ENCODE data around the gene ASB11. TPM values are rescaled to one million over a fixed set of nuclear protein-coding genes. Genes with fewer than 3 reads are reported as not detected.

Gene ASB11
- total and polyA plus RNA-seq, 10 of the 15 experiments (the other 5 are each of a cell fraction or from before 2014, with no cell fraction given) = not detected

GRCh38 chrX:15269618-15270521 lies 45.6 kb downstream of the ASB11 start, which contains the start of gene ASB9 (continued):
- TF ChIP-seq ZZZ3 (IDR thresholded peaks at IDR 0.05; ENCODE audit: control insufficient read depth, insufficient read length, low read depth) = no peak
- no peak for TF ChIP-seq SIN3A (IDR thresholded peaks at IDR 0.05; ENCODE audit: low read depth, low read length)
- no peak for TF ChIP-seq SP1 (IDR thresholded peaks at IDR 0.05; ENCODE audit: low read depth, low read length)
- no peak for TF ChIP-seq PAX5 (IDR thresholded peaks at IDR 0.05; ENCODE audit: borderline replicate concordance, low read depth, low read length)
- TF ChIP-seq, protein P1, sequence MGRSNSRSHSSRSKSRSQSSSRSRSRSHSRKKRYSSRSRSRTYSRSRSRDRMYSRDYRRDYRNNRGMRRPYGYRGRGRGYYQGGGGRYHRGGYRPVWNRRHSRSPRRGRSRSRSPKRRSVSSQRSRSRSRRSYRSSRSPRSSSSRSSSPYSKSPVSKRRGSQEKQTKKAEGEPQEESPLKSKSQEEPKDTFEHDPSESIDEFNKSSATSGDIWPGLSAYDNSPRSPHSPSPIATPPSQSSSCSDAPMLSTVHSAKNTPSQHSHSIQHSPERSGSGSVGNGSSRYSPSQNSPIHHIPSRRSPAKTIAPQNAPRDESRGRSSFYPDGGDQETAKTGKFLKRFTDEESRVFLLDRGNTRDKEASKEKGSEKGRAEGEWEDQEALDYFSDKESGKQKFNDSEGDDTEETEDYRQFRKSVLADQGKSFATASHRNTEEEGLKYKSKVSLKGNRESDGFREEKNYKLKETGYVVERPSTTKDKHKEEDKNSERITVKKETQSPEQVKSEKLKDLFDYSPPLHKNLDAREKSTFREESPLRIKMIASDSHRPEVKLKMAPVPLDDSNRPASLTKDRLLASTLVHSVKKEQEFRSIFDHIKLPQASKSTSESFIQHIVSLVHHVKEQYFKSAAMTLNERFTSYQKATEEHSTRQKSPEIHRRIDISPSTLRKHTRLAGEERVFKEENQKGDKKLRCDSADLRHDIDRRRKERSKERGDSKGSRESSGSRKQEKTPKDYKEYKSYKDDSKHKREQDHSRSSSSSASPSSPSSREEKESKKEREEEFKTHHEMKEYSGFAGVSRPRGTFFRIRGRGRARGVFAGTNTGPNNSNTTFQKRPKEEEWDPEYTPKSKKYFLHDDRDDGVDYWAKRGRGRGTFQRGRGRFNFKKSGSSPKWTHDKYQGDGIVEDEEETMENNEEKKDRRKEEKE (IDR thresholded peaks at IDR 0.05) = no peak
- TF ChIP-seq GABPA (IDR thresholded peaks at IDR 0.05; ENCODE audit: low read depth) = no peak
- no peak for TF ChIP-seq RUNX3 (IDR thresholded peaks at IDR 0.05; ENCODE audit: low read length)
- peak; percentile 30 to 71; a peak in 2 of 4 replicates for TF ChIP-seq BHLHE40 (IDR thresholded peaks at IDR 0.05; ENCODE audit: borderline replicate concordance in 1 of 2, low read depth in 2 of 2, low read length in 1 of 2)
- TF ChIP-seq, protein P2, sequence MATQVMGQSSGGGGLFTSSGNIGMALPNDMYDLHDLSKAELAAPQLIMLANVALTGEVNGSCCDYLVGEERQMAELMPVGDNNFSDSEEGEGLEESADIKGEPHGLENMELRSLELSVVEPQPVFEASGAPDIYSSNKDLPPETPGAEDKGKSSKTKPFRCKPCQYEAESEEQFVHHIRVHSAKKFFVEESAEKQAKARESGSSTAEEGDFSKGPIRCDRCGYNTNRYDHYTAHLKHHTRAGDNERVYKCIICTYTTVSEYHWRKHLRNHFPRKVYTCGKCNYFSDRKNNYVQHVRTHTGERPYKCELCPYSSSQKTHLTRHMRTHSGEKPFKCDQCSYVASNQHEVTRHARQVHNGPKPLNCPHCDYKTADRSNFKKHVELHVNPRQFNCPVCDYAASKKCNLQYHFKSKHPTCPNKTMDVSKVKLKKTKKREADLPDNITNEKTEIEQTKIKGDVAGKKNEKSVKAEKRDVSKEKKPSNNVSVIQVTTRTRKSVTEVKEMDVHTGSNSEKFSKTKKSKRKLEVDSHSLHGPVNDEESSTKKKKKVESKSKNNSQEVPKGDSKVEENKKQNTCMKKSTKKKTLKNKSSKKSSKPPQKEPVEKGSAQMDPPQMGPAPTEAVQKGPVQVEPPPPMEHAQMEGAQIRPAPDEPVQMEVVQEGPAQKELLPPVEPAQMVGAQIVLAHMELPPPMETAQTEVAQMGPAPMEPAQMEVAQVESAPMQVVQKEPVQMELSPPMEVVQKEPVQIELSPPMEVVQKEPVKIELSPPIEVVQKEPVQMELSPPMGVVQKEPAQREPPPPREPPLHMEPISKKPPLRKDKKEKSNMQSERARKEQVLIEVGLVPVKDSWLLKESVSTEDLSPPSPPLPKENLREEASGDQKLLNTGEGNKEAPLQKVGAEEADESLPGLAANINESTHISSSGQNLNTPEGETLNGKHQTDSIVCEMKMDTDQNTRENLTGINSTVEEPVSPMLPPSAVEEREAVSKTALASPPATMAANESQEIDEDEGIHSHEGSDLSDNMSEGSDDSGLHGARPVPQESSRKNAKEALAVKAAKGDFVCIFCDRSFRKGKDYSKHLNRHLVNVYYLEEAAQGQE (IDR thresholded peaks at IDR 0.05; ENCODE audit: low read depth, low read length) = no peak
- no peak for TF ChIP-seq BCL11A (IDR thresholded peaks at IDR 0.05; ENCODE audit: low read depth, low read length)
- TF ChIP-seq MTA3 (IDR thresholded peaks at IDR 0.05; ENCODE audit: borderline replicate concordance, low read length) = no peak
- TF ChIP-seq, protein P3, sequence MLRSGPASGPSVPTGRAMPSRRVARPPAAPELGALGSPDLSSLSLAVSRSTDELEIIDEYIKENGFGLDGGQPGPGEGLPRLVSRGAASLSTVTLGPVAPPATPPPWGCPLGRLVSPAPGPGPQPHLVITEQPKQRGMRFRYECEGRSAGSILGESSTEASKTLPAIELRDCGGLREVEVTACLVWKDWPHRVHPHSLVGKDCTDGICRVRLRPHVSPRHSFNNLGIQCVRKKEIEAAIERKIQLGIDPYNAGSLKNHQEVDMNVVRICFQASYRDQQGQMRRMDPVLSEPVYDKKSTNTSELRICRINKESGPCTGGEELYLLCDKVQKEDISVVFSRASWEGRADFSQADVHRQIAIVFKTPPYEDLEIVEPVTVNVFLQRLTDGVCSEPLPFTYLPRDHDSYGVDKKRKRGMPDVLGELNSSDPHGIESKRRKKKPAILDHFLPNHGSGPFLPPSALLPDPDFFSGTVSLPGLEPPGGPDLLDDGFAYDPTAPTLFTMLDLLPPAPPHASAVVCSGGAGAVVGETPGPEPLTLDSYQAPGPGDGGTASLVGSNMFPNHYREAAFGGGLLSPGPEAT (IDR thresholded peaks at IDR 0.05; ENCODE audit: low read depth) = peak; percentile 58
- no peak for TF ChIP-seq ASH2L (IDR thresholded peaks at IDR 0.05; ENCODE audit: borderline replicate concordance, low read depth)
- no peak for TF ChIP-seq POLR2A (IDR thresholded peaks at IDR 0.05; ENCODE audit: low read depth, low read length)
- no peak for TF ChIP-seq EGR1 (IDR thresholded peaks at IDR 0.05; ENCODE audit: borderline replicate concordance in 1 of 2, low read depth in 2 of 2, low read length in 2 of 2)

Data from GM12878 (cell line).